ENCODE data around the gene COPG1.
"Not testable (repeated sequence)": the region's sequence is repeated elsewhere in the genome, so short reads cannot be mapped to it uniquely, and the experiment has no call there.

Gene COPG1

GRCh38 chr3:129224387-129224786 is 25.0 kb upstream of the COPG1 start:
- not testable (repeated sequence) for H3K79me1 ChIP-seq (replicated peaks; ENCODE audit: low read length, poor library complexity, severe bottlenecking); H3K36me3 ChIP-seq (ENCODE audit: control insufficient read depth in 1 of 2, insufficient read depth in 2 of 2, low read depth in 1 of 2, low read length in 2 of 2); H2AK5ac ChIP-seq (ENCODE audit: low read length, severe bottlenecking); H2BK120ac ChIP-seq (ENCODE audit: low read depth, low read length); DNase-seq; H2BK12ac ChIP-seq (ENCODE audit: low read length in 2 of 2); H3K9me3 ChIP-seq (ENCODE audit: control insufficient read depth, low read length); H4K91ac ChIP-seq (ENCODE audit: low read length); H3K4me3 ChIP-seq (ENCODE audit: insufficient read depth in 1 of 2, low read depth in 1 of 2, low read length in 2 of 2); H3K4me2 ChIP-seq (ENCODE audit: low read length, poor library complexity, severe bottlenecking); H3K23ac ChIP-seq (ENCODE audit: low read length in 2 of 2); H3K14ac ChIP-seq (ENCODE audit: low read length in 2 of 2); H2BK5ac ChIP-seq (ENCODE audit: low read depth, low read length, poor library complexity, severe bottlenecking); H3K4me1 ChIP-seq (ENCODE audit: control insufficient read depth, insufficient read depth, low read depth, low read length); H3K18ac ChIP-seq (ENCODE audit: low read depth in 1 of 2, low read length in 2 of 2); H4K8ac ChIP-seq (ENCODE audit: low read length); H2AFZ ChIP-seq (ENCODE audit: low read depth, low read length); H3K27ac ChIP-seq (ENCODE audit: low read length, poor library complexity, severe bottlenecking); H3K4ac ChIP-seq (ENCODE audit: low read depth in 1 of 2, low read length in 2 of 2); H3K27me3 ChIP-seq (ENCODE audit: control insufficient read depth in 1 of 2, insufficient read depth in 1 of 2, low read length in 2 of 2); H2BK15ac ChIP-seq (ENCODE audit: low read depth, poor library complexity, severe bottlenecking)
- no CpG with 5 or more reads among the region's 1 CpG for WGBS
- H3K9ac ChIP-seq (ENCODE audit: low read length): peak overlapping the region; percentile 61

DNA sequence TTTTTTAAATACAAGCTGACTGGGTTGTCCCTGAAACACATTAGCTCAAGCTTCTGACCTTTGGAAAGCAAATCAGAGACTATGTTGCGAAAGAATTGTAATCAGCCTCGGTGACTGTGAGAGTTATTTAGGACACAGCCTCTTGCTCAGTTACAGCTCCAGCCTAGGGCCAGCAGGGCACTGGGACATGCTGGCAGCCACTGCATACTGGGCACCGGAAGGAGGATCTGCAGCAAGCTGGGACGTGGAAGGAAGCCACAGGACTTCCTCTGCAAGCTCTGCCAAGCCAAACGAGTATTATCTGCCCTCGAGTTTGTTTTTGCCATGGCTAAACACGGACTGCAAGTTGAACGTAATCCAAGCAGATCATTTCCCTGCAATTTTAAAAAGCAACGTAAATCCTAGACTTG is 24.4 kb upstream of the COPG1 start:
- Histone ChIP-seq H3K14ac (ENCODE audit: low read length in 2 of 2) (peak overlapping the region in 1 of 2 experiments; percentile 36), H3K18ac (ENCODE audit: low read depth in 1 of 2, low read length in 2 of 2) (peak overlapping the region; percentile 61 to 79), H3K27ac (ENCODE audit: low read length, poor library complexity, severe bottlenecking) (peak overlapping the region; percentile 7), H2BK12ac (ENCODE audit: low read length in 2 of 2) (peak overlapping the region; percentile 37 to 89), H3K9ac (ENCODE audit: low read length) (peak overlapping the region; percentile 61), H2BK15ac (ENCODE audit: low read depth, poor library complexity, severe bottlenecking) (no peak overlapping the region), H2BK120ac (ENCODE audit: low read depth, low read length) (no peak overlapping the region), H3K36me3 (ENCODE audit: control insufficient read depth in 1 of 2, insufficient read depth in 2 of 2, low read depth in 1 of 2, low read length in 2 of 2) (no peaks in the 10 kb centered on the region), H2AFZ (ENCODE audit: low read depth, low read length) (peak overlapping the region; percentile 60), H2BK5ac (ENCODE audit: low read depth, low read length, poor library complexity, severe bottlenecking) (no peak overlapping the region), H3K9me3 (ENCODE audit: control insufficient read depth, low read length) (no peaks in the 10 kb centered on the region), H3K4me2 (ENCODE audit: low read length, poor library complexity, severe bottlenecking) (no peak overlapping the region), H3K27me3 (ENCODE audit: control insufficient read depth in 1 of 2, insufficient read depth in 1 of 2, low read length in 2 of 2) (no peaks in the 10 kb centered on the region), H3K4me3 (ENCODE audit: insufficient read depth in 1 of 2, low read depth in 1 of 2, low read length in 2 of 2) (peak overlapping the region in 1 of 2 experiments; percentile 60), H4K91ac (ENCODE audit: low read length) (peak overlapping the region; percentile 27), H2AK5ac (ENCODE audit: low read length, severe bottlenecking) (no peak overlapping the region), H3K4me1 (ENCODE audit: control insufficient read depth, insufficient read depth, low read depth, low read length) (peaks cover 11% of the 10 kb centered on the region), H3K79me1 (replicated peaks; ENCODE audit: low read length, poor library complexity, severe bottlenecking) (no peaks in the 10 kb centered on the region), H3K4ac (ENCODE audit: low read depth in 1 of 2, low read length in 2 of 2) (no peak overlapping the region), H4K8ac (ENCODE audit: low read length) (peak overlapping the region; percentile 90), H3K23ac (ENCODE audit: low read length in 2 of 2) (no peak overlapping the region)
- WGBS: 50% methylated on average over 8 of the region's 9 CpGs
- DNase-seq: peak; percentile 76

DNA sequence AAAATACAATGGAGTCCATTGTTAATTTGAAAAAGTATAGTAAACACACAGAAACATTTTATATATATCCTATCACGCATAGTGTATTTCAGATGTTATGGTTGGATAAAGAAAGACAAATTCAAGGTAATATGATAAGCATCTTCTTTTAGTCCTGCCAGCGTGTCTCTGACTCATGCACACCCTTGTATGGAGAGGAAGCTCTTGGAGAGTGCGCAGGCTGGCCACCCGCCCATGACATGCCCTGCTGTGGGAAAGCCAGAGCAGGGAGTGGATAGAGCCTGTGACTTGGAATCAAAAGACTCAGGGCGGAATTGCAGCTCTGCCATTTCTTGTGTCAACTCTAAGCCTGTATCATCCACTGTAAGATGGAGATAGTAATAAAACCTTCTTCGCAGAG is 23.0 kb upstream of the COPG1 start:
- H2BK5ac ChIP-seq (ENCODE audit: low read depth, low read length, poor library complexity, severe bottlenecking): no peak overlapping the region
- H2BK120ac ChIP-seq (ENCODE audit: low read depth, low read length): no peak overlapping the region
- H2AFZ ChIP-seq (ENCODE audit: low read depth, low read length): peak overlapping the region; percentile 42
- H3K4ac ChIP-seq (ENCODE audit: low read depth in 1 of 2, low read length in 2 of 2): no peak overlapping the region
- H3K9me3 ChIP-seq (ENCODE audit: control insufficient read depth, low read length): no peaks in the 10 kb centered on the region
- no peak overlapping the region for H2BK15ac ChIP-seq (ENCODE audit: low read depth, poor library complexity, severe bottlenecking)
- no peak overlapping the region for H3K23ac ChIP-seq (ENCODE audit: low read length in 2 of 2)
- 62% methylated on average over 5 of the region's 6 CpGs for WGBS
- peak overlapping the region in 1 of 2 experiments; percentile 63 for H2BK12ac ChIP-seq (ENCODE audit: low read length in 2 of 2)
- no peak overlapping the region for H3K14ac ChIP-seq (ENCODE audit: low read length in 2 of 2)
- no peaks in the 10 kb centered on the region for H3K27me3 ChIP-seq (ENCODE audit: control insufficient read depth in 1 of 2, insufficient read depth in 1 of 2, low read length in 2 of 2)
- peak overlapping the region; percentile 27 for H3K27ac ChIP-seq (ENCODE audit: low read length, poor library complexity, severe bottlenecking)
- no peak overlapping the region for H4K91ac ChIP-seq (ENCODE audit: low read length)
- H3K4me2 ChIP-seq (ENCODE audit: low read length, poor library complexity, severe bottlenecking): no peak overlapping the region
- H3K79me1 ChIP-seq (replicated peaks; ENCODE audit: low read length, poor library complexity, severe bottlenecking): no peaks in the 10 kb centered on the region
- H3K18ac ChIP-seq (ENCODE audit: low read depth in 1 of 2, low read length in 2 of 2): peak overlapping the region in 1 of 2 experiments; percentile 59
- peaks cover 11% of the 10 kb centered on the region for H3K4me1 ChIP-seq (ENCODE audit: control insufficient read depth, insufficient read depth, low read depth, low read length)
- H2AK5ac ChIP-seq (ENCODE audit: low read length, severe bottlenecking): no peak overlapping the region
- no peaks in the 10 kb centered on the region for H3K36me3 ChIP-seq (ENCODE audit: control insufficient read depth in 1 of 2, insufficient read depth in 2 of 2, low read depth in 1 of 2, low read length in 2 of 2)
- H4K8ac ChIP-seq (ENCODE audit: low read length): peak overlapping the region; percentile 54
- DNase-seq: peak; percentile 84
- no peak overlapping the region for H3K4me3 ChIP-seq (ENCODE audit: insufficient read depth in 1 of 2, low read depth in 1 of 2, low read length in 2 of 2)
- peak overlapping the region; percentile 27 for H3K9ac ChIP-seq (ENCODE audit: low read length)

DNA sequence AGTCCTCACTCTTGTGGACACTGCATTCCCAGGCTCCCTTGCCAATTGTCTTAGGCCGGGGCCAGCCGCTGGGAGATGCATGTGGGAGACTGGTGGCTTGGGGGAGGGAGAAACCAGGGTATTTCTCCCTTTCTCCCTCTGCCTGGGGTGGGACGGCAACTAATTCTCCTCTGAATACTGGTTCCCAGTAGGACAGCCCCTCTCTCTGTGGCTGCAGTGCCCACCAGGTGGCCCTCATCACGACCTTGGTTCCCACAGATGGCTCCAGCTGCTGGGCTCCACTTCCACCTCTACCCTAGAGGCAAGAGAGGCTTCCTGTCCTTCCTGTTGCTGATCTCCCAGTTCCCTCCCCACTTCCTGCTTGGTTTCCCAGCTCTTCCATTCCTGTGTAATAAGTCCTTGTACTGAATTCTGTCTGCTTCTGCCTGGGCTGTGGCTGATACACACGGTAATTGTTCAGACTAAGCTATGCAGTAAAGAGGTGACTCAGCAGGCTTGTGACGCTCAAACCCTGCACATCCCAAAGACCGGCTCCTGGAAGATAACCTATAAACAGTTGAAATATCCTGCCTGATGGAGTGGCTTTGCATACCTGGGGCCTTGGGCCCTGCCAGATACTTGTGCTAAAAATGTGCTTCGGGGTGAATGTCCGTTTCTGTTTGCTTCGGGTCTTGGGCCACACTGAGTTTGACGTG is 20.4 kb upstream of the COPG1 start:
- peak overlapping the region; percentile 55 for H2BK15ac ChIP-seq (ENCODE audit: low read depth, poor library complexity, severe bottlenecking)
- H3K4me1 ChIP-seq (ENCODE audit: control insufficient read depth, insufficient read depth, low read depth, low read length): peaks cover 15% of the 10 kb centered on the region
- no peak overlapping the region for H3K9ac ChIP-seq (ENCODE audit: low read length)
- no peak overlapping the region for H2AK5ac ChIP-seq (ENCODE audit: low read length, severe bottlenecking)
- peak overlapping the region; percentile 96 for H2AFZ ChIP-seq (ENCODE audit: low read depth, low read length)
- WGBS: 44% methylated on average over 11 of the region's 11 CpGs
- H3K27ac ChIP-seq (ENCODE audit: low read length, poor library complexity, severe bottlenecking): peak overlapping the region; percentile 4
- no peaks in the 10 kb centered on the region for H3K79me1 ChIP-seq (replicated peaks; ENCODE audit: low read length, poor library complexity, severe bottlenecking)
- peak; percentile 86 for DNase-seq
- peak overlapping the region; percentile 4 to 74 for H3K14ac ChIP-seq (ENCODE audit: low read length in 2 of 2)
- peak overlapping the region; percentile 85 for H4K91ac ChIP-seq (ENCODE audit: low read length)
- peak overlapping the region; percentile 60 to 96 for H2BK12ac ChIP-seq (ENCODE audit: low read length in 2 of 2)
- no peak overlapping the region for H3K4me2 ChIP-seq (ENCODE audit: low read length, poor library complexity, severe bottlenecking)
- H2BK120ac ChIP-seq (ENCODE audit: low read depth, low read length): peak overlapping the region; percentile 54
- peak overlapping the region; percentile 69 to 75 for H3K4ac ChIP-seq (ENCODE audit: low read depth in 1 of 2, low read length in 2 of 2)
- H3K9me3 ChIP-seq (ENCODE audit: control insufficient read depth, low read length): no peaks in the 10 kb centered on the region
- H3K18ac ChIP-seq (ENCODE audit: low read depth in 1 of 2, low read length in 2 of 2): peak overlapping the region; percentile 64 to 96
- no peak overlapping the region for H2BK5ac ChIP-seq (ENCODE audit: low read depth, low read length, poor library complexity, severe bottlenecking)
- no peak overlapping the region for H3K4me3 ChIP-seq (ENCODE audit: insufficient read depth in 1 of 2, low read depth in 1 of 2, low read length in 2 of 2)
- no peak overlapping the region for H3K23ac ChIP-seq (ENCODE audit: low read length in 2 of 2)
- no peaks in the 10 kb centered on the region for H3K36me3 ChIP-seq (ENCODE audit: control insufficient read depth in 1 of 2, insufficient read depth in 2 of 2, low read depth in 1 of 2, low read length in 2 of 2)
- peak overlapping the region; percentile 90 for H4K8ac ChIP-seq (ENCODE audit: low read length)
- H3K27me3 ChIP-seq (ENCODE audit: control insufficient read depth in 1 of 2, insufficient read depth in 1 of 2, low read length in 2 of 2): no peaks in the 10 kb centered on the region
